Activated naive CD4-positive, alpha-beta T cell treated with anti-CD3 and anti-CD28 coated beads, Interleukin-2, amount 50 U/mL, for 16 hours (primary cell): Measurements from ENCODE around the gene KDM4F.
A peak's percentile ranks its signal among the peaks of the same experiment; 100 is the strongest.

ENCODE experiments used
- DNase-seq: peaks from one replicate; pipeline ENCODE4 v3.0.0-alpha.2; 2020

Gene KDM4F

GRCh38 chr11:95092549-95093324 is 43.5 kb downstream of the KDM4F start:
- DNase-seq = peak; percentile 49

DNA sequence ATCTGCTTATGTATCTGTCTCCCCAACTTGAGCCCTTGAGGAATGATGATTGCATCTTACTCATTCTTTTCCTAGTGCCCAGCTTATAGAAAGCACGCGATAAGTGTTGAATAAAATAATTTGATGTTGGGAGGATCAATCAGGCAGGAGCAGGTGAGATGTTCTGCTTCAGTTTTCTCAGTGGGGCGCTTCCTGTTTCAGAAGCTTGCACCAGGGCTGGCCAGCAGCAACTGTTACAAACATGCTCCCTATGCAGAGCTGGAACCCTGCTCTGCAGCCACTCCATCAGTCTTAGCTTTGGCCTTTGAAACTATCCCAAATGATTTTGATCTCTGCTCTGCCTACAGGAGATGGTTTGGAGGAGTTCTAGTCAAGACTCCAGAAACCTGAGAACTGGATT is 44.3 kb downstream of the KDM4F start:
- no peak for DNase-seq

DNA sequence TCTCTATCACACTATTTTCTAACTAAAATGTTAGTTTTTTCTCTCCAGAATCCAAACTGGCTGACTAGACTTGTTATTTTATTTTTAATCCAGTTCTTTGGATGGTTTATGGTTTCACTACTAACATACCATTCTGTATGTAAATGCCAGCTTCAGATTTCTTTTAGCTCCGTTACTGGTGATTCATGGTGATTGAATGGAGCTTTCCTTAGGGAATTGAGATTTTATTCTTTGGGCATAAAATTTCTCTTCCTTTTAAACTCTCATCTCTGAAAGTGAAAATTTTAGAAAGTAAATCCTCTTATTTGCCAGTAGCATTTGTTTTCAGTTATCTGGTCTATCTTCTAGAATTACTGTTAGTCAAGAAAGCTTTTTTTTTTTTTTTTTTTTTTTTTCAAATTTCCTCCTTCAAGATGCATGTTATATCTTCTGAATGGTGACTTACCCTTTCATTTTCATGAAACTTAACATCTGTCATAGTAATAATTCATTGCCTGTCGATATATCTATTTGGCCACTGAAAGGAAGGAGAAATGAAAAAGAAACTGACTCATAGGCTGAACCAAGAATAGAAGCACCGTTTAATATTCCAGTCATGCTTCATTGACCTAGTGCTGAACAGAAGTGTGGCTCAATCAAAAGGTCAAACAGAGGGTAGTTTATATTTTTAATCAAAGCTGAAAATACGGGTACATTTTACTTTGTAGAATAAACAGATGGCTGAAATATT is 46.8 kb downstream of the KDM4F start:
- no peak for DNase-seq

GRCh38 chr11:95097209-95097608 is 48.0 kb downstream of the KDM4F start:
- no peak for DNase-seq

DNA sequence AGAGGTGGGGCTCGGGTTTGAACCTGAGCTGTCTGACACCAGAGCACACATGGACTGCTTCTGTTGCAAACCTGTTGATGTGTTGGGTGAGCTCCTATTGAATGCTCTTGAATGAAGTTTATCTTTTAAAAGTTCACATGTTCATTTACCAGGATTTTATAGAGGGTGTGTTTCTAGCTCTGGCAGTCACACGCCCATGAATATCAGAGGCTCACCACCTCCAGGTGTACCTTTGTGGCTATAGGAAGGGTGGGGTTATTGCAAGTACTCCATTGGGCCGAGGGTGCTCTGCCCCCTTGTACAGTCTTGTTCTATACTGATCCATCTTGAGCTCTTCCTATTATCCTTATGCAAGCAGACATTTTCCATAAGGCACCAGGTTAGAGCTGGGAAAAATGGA is 49.6 kb downstream of the KDM4F start:
- DNase-seq = no peak

DNA sequence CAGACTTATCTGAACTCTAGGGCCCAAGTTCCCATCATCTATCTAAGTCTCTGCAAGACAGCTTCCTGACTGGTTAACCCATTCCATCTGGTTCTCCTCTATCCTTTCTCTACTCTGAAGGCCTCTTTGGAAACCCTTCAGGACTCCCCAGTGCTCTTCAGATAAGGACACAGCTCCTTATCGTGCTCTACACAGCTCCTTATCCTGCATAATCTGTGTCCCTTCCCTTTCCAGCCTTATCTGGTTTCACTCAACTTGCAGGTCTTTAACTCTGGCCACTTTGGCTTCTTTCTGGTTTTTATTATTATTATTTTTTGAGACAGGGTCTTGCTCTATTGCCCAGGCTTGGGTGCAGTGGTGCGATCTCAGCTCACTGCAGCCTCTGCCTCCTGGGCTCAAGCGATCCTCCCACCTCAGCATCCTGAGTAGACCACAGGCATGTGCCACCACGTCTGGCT is 51.0 kb downstream of the KDM4F start:
- no peak for DNase-seq
